Panc1 (cell line): ENCODE results near the gene CDH23. TPM values are rescaled to one million over a fixed set of nuclear protein-coding genes. Genes with fewer than 3 reads are reported as not detected.

Experiments
- ATAC-seq: fragments of 200-7000 bp; cut with Tn5 transposase; 2 replicates; pipeline ENCODE4 v1.9.1; 2020; ENCODE audit warnings: mild to moderate bottlenecking, moderate library complexity
- Bru-seq: library from RNA; stranded (reverse); fragments of 400-500 nt; gene quantifications from one replicate; lab custom pipeline; 2021; lab: Mats Ljungman, UMichigan
- BruChase-seq, 2 experiments: library from RNA; stranded (reverse); fragments of 400-500 nt; gene quantifications; one replicate each; lab custom pipeline; 2021; lab: Mats Ljungman, UMichigan
- BruUV-seq: library from RNA; stranded (reverse); fragments of 400-500 nt; replicated peaks from 2 replicates; lab custom pipeline; 2021; lab: Mats Ljungman, UMichigan
- CTCF ChIA-PET: fragments of 300-600 bp; sonication (Branson Sonifier 250); formaldehyde crosslinking; loops from one replicate; lab custom pipeline; 2022; ENCODE audit warnings: antibody characterized with exemption; lab: Charles Lee
- POLR2A ChIA-PET: fragments of 300-600 bp; sonication (Branson Sonifier 250); formaldehyde crosslinking; loops from one replicate; lab custom pipeline; 2022; ENCODE audit warnings: antibody characterized with exemption; lab: Charles Lee
- DNase-seq: peaks from one replicate; pipeline ENCODE4 v3.0.0-alpha.2; 2010; ENCODE audit warnings: low read depth, low spot score
- H3K27ac ChIP-seq: 2 replicates; pipeline ENCODE4 v1.5.1; 2011; ENCODE audit warnings: mild to moderate bottlenecking, low read length, inconsistent platforms
- H3K27me3 ChIP-seq: fragments of 200-500 bp; sonication (Bioruptor generic); 2 replicates; pipeline ENCODE4 v1.6.0; 2014; ENCODE audit warnings: low read length, inconsistent platforms; ENCODE audit not compliant: control insufficient read depth, insufficient read depth
- H3K36me3 ChIP-seq: fragments of 200-500 bp; sonication (Bioruptor generic); 2 replicates; pipeline ENCODE4 v1.5.1; 2014; ENCODE audit warnings: inconsistent platforms, mild to moderate bottlenecking, low read length, moderate library complexity; ENCODE audit not compliant: control insufficient read depth, insufficient read depth
- H3K4me1 ChIP-seq: 2 replicates; pipeline ENCODE4 v1.5.1; 2011; ENCODE audit warnings: inconsistent platforms, mild to moderate bottlenecking, low read length, moderate library complexity; ENCODE audit not compliant: control insufficient read depth, insufficient read depth
- H3K4me3 ChIP-seq, 2 experiments: 2 replicates each; pipeline ENCODE4 v1.5.1; 2011 to 2012; ENCODE audit warnings: low read depth in 2 of 2, low read length in 2 of 2, mild to moderate bottlenecking in 2 of 2, inconsistent platforms in 1 of 2, moderate library complexity in 1 of 2
- H3K9me3 ChIP-seq: fragments of 200-500 bp; sonication (Bioruptor generic); 2 replicates; pipeline ENCODE4 v1.5.1; 2014; ENCODE audit warnings: low read depth, mild to moderate bottlenecking, inconsistent platforms, low read length, moderate library complexity; ENCODE audit not compliant: control insufficient read depth, insufficient read depth
- CTCF ChIP-seq: fragments of 450-650 bp; IDR thresholded peaks from 2 replicates; pipeline ENCODE4 v1.5.1; 2017; ENCODE audit warnings: mild to moderate bottlenecking
- POLR2AphosphoS5 ChIP-seq: IDR thresholded peaks from 2 replicates; pipeline ENCODE4 v1.6.1; 2012; ENCODE audit warnings: mild to moderate bottlenecking, low read depth, low read length, moderate library complexity
- REST ChIP-seq, 2 experiments: IDR thresholded peaks; 2 replicates each; pipeline ENCODE4 v1.6.1; 2011 to 2012; ENCODE audit warnings: low read depth in 2 of 2, control low read depth in 1 of 2, low read length in 1 of 2, mild to moderate bottlenecking in 1 of 2, moderate library complexity in 1 of 2; ENCODE audit not compliant: insufficient read depth in 1 of 2
- SIN3A ChIP-seq: IDR thresholded peaks from 2 replicates; pipeline ENCODE4 v1.6.1; 2012; ENCODE audit warnings: low read depth, mild to moderate bottlenecking, low read length, moderate library complexity, borderline replicate concordance; ENCODE audit not compliant: insufficient read depth
- TCF7L2 ChIP-seq: IDR thresholded peaks from 2 replicates; pipeline ENCODE4 v1.6.1; 2011; ENCODE audit warnings: mild to moderate bottlenecking, low read depth, low read length, inconsistent platforms
- in situ Hi-C: cut with HindIII; loops from 2 replicates; pipeline ENCODE4 v1.10.0; 2016; ENCODE audit warnings: low sequenced_read_pairs, low pct_unique_long_range_greater_than_20kb
- intact Hi-C: fragments of 100-400 bp; cut with micrococcal nuclease; formaldehyde crosslinking; loops from one replicate; pipeline ENCODE4 v1.10.0; 2022; ENCODE audit not compliant: unreplicated experiment
- long read RNA-seq: library from polyadenylated mRNA; unstranded; transcript quantifications from one replicate; pipeline ENCODE4 v2.0.0, GENCODE V29; 2021; ENCODE audit not compliant: unreplicated experiment
- polyA plus RNA-seq: library from polyadenylated mRNA; unstranded; fragments of >200 nt; gene quantifications from one replicate; pipeline ENCODE4 v1.2.1, GENCODE V29; 2012; ENCODE audit warnings: missing spikeins; ENCODE audit not compliant: insufficient read length
- total RNA-seq: library from RNA; stranded (reverse); gene quantifications from one replicate; pipeline ENCODE4 v1.2.1, GENCODE V29; 2021; ENCODE audit not compliant: unreplicated experiment

Gene CDH23
- total RNA-seq: 2.7 TPM
- 2.1 TPM for polyA plus RNA-seq
- Bru-seq, nascent RNA: percentile 26 among the genes with signal in this experiment
- BruChase-seq, experiment 1, labeled RNA remaining after a 2-hour chase: percentile 23 among the genes with signal in this experiment
- BruChase-seq, experiment 2, labeled RNA remaining after a 6-hour chase: percentile 22 among the genes with signal in this experiment
- long read RNA-seq, partial matches to known transcripts: 2 of 16 reads
- long read RNA-seq, other reads (novel, unspliced or antisense): 14 of 16 reads

GRCh38 chr10:71396711-71397295, at the start of gene CDH23:
CDH23 (plus strand) TSS chr10:71396920; CDS start chr10:71439832, 42,912 bp downstream.
- intact Hi-C loops: loop anchor here (2.0 kb wide), 1 partner anchor 172 kb away; no protein-coding TSS in a partner anchor
- BruUV-seq: no TSS peak
- no peaks in the 10 kb centered on the region for H3K36me3 ChIP-seq
- ATAC-seq: peak; percentile 84
- H3K4me3 ChIP-seq: peak within 1 kb of the TSS; percentile 53 to 62
- H3K27ac ChIP-seq: no peak within 1 kb of the TSS; the same call in 1 of the 2 replicates
- in situ Hi-C loops: no loop called here
- H3K4me1 ChIP-seq: 0 out of 2 replicates have a peak, but pooled peaks cover 5% of the 10 kb centered on the region
- CTCF ChIA-PET: interaction anchor here (0.6 to 3.3 kb wide), 13 partner anchors 60 to 376 kb away, joined by 3 to 12 read pairs (median 4); no protein-coding TSS in a partner anchor
- POLR2A ChIA-PET: interaction anchor here (0.6 kb wide), 1 partner anchor 474 kb away, joined by 3 read pairs; no protein-coding TSS in a partner anchor
- no peaks in the 10 kb centered on the region for H3K9me3 ChIP-seq
- DNase-seq: no peak
- TF ChIP-seq CTCF: no peak
- no peak for TF ChIP-seq REST (IDR thresholded peaks at IDR 0.05; ENCODE audit: insufficient read depth in 1 of 2, low read depth in 2 of 2, low read length in 1 of 2)
- no peak for TF ChIP-seq TCF7L2
- no peak for TF ChIP-seq SIN3A
- TF ChIP-seq POLR2AphosphoS5: no peak
- peaks cover 12% of the 10 kb centered on the region for H3K27me3 ChIP-seq

GRCh38 chr10:71347587-71348395, 48.9 kb upstream of the CDH23 start:
- DNase-seq (no peak), ATAC-seq (no peak)
- H3K4me1 ChIP-seq: peaks cover 3% of the 10 kb centered on the region; the same call in 1 of the 2 replicates
- no TSS peak for BruUV-seq
- intact Hi-C loops: no loop called here
- H3K36me3 ChIP-seq: no peaks in the 10 kb centered on the region
- ChIA-PET CTCF (no interaction called here), POLR2A (no interaction called here)
- no peaks in the 10 kb centered on the region for H3K9me3 ChIP-seq
- no peaks in the 10 kb centered on the region for H3K27me3 ChIP-seq
- in situ Hi-C loops: no loop called here
- no peak overlapping the region for H3K27ac ChIP-seq
- no peak overlapping the region for H3K4me3 ChIP-seq
- TF ChIP-seq POLR2AphosphoS5 (no peak), TCF7L2 (no peak), REST (IDR thresholded peaks at IDR 0.05; ENCODE audit: insufficient read depth in 1 of 2, low read depth in 2 of 2, low read length in 1 of 2) (no peak), SIN3A (no peak), CTCF (no peak)
